NAMALWA (cell line): ENCODE results near the gene MYBL2.

Experiments
- DNase-seq: peaks from one replicate; pipeline ENCODE4 v3.0.0-alpha.2; 2015; ENCODE audit warnings: low spot score

The MYBL2 gene

GRCh38 chr20:43723735-43724134 lies 56.8 kb downstream of the MYBL2 start:
- DNase-seq = no peak

- no peak for DNase-seq
Observed at GRCh38 chr20:43724383-43724782, 57.5 kb downstream of the MYBL2 start.

- DNase-seq = no peak
Observed at GRCh38 chr20:43725666-43726065, 58.8 kb downstream of the MYBL2 start.

GRCh38 chr20:43726333-43726732 lies 59.4 kb downstream of the MYBL2 start:
- DNase-seq = no peak

DNA sequence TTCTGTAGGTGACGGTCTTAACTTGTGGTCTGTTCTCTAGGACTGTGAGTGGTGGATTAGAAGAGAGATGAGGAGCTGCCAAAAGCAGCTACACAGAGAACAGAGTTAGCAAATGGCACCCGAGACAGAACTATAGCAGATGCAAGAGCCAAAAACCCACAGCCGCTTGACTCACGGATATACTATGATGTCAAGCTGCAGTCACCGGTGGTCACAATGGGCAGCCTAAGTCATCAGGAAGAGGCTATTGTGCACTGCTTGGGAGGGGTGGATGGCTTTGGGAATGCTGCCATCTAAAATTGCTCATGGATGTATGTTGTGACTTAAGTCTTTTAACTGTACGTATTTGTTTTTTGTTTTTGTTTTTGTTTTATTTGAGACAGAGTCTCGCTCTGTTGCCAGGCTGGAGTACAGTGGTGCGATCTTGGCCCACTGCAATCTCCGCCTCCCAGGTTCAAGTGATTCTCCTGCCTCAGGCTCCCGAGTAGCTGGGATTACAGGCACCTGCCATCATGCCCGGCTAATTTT lies 60.0 kb downstream of the MYBL2 start, which contains the start of gene GTSF1L:
TSS of gene GTSF1L (minus strand) at position 192 of the 528 bp plus-strand sequence. CDS start 308 bp downstream, outside the sequence.
- DNase-seq = no peak

DNA sequence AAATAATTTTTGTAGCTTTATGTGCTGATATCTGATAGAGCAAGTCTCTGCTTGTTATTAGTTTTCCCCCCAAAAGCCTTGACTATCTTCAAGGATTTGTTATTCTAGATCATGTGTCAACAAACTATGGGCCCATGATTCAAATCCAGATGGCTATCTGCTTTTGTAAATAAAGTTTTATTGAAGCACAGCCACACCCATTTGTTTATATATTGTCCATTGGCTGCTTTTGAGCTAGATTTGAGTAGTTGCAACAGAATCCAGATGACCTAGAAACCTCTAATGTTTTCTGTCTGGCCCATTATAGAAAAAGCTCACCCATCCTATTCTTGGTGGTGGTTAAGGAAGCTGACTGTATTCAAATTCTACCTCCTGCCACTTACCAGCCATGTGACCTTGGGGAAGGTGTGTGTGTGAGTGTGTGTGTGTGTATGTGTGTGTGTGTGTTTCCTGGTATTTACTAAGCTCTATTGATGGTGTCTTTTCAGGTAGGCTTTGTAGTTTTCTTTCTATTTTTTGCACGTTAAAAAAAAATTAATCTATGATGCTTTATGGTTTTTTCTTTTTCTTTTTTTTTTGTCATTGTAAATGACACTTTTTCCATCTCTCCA lies 61.2 kb downstream of the MYBL2 start:
- DNase-seq = no peak

GRCh38 chr20:43728686-43729255 lies 61.9 kb downstream of the MYBL2 start:
- DNase-seq = no peak

DNA sequence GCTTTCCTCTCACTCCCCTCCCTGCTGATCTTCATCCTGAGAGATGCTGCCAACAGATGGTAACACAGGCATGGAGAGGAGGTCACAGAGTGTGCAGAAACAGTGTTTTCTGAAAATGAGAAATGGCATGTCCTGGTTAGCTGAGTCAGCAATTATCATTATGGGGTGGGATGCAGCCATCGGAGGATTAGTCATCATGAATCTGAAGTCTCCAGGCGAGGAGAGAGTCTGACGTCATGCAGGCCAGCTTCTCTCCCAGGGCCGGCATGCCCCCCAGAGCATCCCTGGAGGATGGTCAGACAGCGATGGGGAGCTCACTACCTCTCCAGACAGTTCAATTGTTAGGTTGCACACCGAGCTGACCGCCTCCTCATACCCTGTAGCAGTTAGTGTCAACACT lies 64.6 kb downstream of the MYBL2 start:
- no peak for DNase-seq

DNA sequence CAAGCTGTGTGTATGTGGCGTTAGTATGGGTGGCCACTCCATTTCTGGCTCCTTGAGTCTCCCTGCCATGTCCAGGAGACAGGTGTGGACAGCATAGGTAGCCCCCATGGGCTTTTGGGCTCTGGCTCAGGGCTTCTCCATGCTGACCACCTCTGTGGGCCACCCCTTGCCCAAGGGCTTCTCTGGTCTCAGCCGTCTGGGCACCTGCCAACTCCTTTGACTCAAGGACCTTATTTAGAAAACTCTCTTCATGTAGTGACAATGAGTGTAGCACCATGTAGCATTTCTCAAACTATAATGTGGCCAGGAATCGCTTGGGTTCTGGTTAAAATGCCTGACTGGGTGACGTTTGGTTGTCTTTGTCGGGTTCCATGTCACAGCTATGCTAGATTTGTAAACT lies 65.0 kb downstream of the MYBL2 start:
- DNase-seq = no peak

- DNase-seq = peak; percentile 57
Observed at GRCh38 chr20:43736588-43737158, 69.8 kb downstream of the MYBL2 start.

DNA sequence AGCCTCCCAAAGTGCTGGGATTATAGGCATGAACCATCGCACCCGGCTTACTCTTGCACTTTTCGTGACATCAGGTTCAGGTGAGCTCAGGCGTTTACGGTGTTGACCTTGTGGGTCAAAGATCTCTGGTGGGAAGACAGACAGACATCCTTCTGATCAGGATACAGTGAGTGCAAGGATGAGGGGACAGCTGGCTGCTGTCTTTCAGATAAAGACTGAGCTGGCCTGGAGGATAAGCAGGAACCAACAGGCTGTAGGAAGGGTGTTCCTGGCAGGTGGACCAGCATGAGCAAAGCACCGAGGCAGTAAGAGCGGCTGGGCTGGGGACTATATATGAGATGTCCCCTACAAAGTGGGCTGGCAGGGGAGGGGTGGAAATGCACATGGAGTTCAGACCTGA lies 71.0 kb downstream of the MYBL2 start:
- DNase-seq = no peak

DNA sequence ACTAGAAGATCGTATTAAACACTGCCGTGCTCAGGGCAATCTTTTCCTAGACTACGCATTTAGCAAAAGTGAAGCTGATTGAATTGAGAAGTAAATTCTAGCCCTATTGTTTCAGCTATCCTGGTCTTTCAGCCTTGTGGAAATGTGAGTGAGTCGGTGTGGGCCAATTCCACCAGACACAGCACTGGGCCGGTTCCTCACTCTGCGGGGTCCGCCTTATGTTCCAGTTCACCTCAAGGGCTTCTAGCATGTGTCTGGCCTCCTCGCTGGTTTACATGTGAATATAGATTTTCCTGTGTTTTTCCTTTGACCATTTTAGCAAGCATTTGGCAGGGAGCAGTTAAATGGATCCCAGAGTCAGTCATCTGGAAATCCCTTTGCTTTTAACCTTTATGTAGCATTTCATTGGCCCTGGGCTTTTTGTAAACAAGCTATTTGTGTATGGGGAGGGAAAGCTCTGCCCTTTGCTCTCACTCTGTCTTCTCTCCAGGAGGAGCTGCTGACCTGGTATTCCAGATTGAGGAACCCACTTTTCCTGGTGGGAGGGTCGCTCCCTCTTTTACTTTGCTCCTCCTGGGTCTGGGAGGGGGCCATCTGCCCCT lies 72.3 kb downstream of the MYBL2 start:
- DNase-seq = no peak

DNA sequence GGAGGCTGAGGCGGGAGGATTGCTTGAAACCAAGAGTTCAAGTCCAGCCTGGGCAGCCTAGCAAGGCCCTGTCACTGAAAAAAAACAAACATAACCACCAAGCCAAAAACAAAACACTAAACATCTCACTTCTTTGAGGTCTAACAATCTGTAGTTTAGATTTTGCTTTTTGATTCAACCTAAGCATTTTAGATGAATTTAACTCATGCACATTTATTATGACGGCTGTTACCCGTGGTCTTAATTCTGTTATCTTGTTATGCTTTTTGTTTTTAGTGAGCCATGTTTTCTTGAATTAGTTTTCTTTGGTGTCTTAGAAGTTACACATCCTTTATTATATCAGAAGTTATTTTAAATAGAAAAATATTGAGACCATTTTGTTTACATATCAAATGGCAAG lies 73.7 kb downstream of the MYBL2 start:
- no peak for DNase-seq

DNA sequence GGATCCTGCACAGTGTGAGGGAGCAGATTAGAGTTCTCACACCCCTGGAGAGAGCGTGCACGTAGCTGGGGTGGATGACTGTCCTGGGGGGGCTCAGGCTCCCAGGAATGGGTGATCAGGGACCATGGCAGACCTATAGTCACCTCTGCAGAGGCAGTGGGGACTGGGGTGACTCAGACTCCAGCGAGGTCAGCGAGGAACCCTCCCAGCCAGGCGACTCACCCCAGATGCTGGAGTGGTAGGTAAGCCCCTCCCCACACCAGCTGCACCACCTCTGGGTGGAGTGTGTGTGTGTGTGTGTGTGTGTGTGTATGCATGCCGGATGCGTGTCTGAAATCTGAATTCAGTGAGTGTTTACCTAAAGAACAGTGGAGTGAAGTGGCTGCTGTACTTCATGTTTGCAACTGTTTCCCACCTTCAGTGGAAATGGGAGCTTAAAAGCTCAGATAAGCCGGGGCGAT lies 77.3 kb downstream of the MYBL2 start:
- no peak for DNase-seq

- peak; percentile 25 for DNase-seq
Observed at GRCh38 chr20:43744966-43745730, 78.2 kb downstream of the MYBL2 start.

GRCh38 chr20:43746344-43747137 lies 79.6 kb downstream of the MYBL2 start:
- no peak for DNase-seq

DNA sequence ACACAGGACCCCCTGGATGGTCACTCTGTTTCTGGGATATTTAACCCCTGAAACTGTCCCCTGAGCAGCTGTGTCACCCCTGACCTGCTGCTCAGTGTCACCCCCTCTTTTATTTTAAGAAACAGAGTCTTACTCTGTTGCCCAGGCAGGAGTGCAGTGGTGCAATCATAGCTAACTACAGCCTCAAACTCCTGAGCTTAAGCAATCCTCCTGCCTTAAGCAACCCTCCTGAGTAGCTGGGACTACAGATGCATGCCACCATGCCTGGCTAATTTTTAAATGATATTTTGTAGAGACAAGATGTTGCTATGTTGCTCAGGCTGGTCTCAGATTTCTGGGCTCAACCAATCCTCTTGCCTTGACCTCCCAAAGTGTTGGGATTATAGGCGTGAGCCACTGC lies 81.4 kb downstream of the MYBL2 start:
- DNase-seq = no peak

GRCh38 chr20:43749734-43750294 lies 82.9 kb downstream of the MYBL2 start:
- DNase-seq = peak; percentile 68

DNA sequence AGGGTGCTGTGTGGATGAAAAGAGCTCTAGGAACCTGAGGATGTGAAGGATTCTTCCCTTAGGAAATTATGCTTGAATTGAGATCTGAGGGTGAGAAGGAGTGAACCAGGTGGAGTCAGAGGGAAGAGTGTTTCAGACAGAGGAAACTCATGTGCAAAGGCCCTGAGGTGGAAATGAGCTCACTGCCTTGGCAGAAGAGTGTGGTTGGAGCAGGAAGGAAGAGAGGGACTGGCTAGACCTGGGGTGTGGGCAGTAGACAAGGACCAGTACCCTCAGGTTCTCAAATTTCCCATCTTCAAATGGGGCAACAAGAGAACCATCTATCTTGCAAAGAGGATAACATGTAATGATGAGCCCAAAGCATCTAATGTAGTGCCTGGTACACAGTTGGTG lies 83.9 kb downstream of the MYBL2 start:
- no peak for DNase-seq

GRCh38 chr20:43751167-43752050 lies 84.5 kb downstream of the MYBL2 start:
- DNase-seq = peak; percentile 82
